ENCODE measurements around the gene CHCHD3. TPM values are rescaled to one million over a fixed set of nuclear protein-coding genes. Genes with fewer than 3 reads are reported as not detected.
A peak's percentile ranks its signal among the peaks of the same experiment; 100 is the strongest.

Gene CHCHD3
- total RNA-seq, 1 experiment from 2014 or later: 149 TPM

DNA sequence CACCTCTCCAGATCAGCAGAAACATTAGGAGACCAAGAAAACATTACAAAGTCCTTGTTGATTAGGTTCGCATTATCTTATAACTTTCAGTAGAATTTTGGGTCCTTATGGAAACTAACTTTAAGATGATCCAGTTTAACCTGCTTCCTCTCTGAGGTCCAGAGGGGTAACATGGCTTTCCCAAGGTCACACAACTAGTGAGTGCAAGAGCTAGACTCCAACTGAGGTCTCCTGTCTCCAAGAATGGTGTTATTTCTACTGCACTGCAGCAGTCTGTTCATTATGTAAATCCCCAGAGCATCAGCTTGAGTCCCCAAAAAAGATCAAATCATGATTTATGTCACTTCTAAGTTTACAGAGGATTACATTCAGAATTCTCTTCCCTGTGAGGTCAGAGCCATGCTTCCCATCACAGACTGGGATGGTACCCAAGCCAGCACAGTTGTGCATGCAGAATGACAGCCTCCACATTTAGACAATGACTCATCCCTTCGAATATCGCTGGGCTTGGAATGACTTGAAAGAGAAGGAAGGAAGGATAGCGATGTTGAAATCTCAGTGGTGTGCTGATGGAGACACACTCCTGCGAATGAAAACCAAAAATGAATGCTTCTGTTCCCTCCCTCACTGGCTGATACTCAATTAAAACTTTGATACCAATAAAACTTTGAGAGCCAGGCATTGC is 342.5 kb downstream of the CHCHD3 start:
- TF ChIP-seq EZH2phosphoT487 (IDR thresholded peaks at IDR 0.05; ENCODE audit: borderline replicate concordance, low read length) (no peak), EZH2 (IDR thresholded peaks at IDR 0.05; ENCODE audit: low read length, unreplicated experiment) (no peak), CTCF (conservative IDR thresholded peaks at IDR 0.05; ENCODE audit: low read depth, low read length) (no peak)
- Histone ChIP-seq H3K9ac (ENCODE audit: low read length) (no peak overlapping the region), H3F3A (ENCODE audit: low read length, unreplicated experiment) (no peaks in the 10 kb centered on the region), H3K36me3 (ENCODE audit: low read depth, low read length) (no peaks in the 10 kb centered on the region), H3K27ac (ENCODE audit: low read length) (no peak overlapping the region), H3K9me3 (ENCODE audit: low read length) (no peaks in the 10 kb centered on the region), H4K20me1 (ENCODE audit: low read length) (no peaks in the 10 kb centered on the region), H2AFZ (ENCODE audit: low read length) (no peak overlapping the region), H3K4me3 (ENCODE audit: low read length) (no peak overlapping the region), H3K4me1 (ENCODE audit: insufficient read depth, low read length) (peaks cover 18% of the 10 kb centered on the region), H3K79me2 (ENCODE audit: low read length) (no peaks in the 10 kb centered on the region), H3K9me2 (replicated peaks; ENCODE audit: low read length) (no peaks in the 10 kb centered on the region), H3K27me3 (ENCODE audit: low read length) (no peaks in the 10 kb centered on the region), H3K4me2 (ENCODE audit: low read length) (no peak overlapping the region)
- intact Hi-C loops (cut with micrococcal nuclease): no loop called here
- DNase-seq (peak; percentile 80), ATAC-seq (peak; percentile 69)
- no TSS peak for BruUV-seq (replicated peaks)
- CTCF ChIA-PET: no interaction called here
- POLR2A ChIA-PET (ENCODE audit: unreplicated experiment): no interaction called here

DNA sequence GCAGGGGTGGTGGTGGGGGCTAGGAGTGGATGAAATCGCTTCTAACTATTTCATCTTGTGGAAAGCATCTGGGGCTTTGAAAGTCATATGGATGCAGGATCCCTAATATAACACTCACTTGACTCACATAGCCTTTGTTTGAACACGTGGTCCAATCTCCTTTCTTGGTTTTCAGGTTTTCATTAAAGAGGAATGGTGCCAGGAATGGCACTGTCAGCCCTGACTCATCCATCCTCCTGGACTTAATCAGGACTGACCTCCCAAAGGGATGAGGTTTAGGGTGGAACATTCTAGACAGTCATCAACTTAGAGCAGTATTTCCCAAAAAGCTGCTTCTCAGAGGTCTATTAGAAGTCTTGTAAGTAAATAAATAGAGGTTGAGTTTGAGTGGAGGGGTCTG is 343.6 kb downstream of the CHCHD3 start:
- Histone ChIP-seq H3K9me2 (replicated peaks; ENCODE audit: low read length) (no peaks in the 10 kb centered on the region), H2AFZ (ENCODE audit: low read length) (no peak overlapping the region), H3K4me3 (ENCODE audit: low read length) (no peak overlapping the region), H3K4me1 (ENCODE audit: insufficient read depth, low read length) (peaks cover 18% of the 10 kb centered on the region), H4K20me1 (ENCODE audit: low read length) (no peaks in the 10 kb centered on the region), H3K4me2 (ENCODE audit: low read length) (no peak overlapping the region), H3K79me2 (ENCODE audit: low read length) (no peaks in the 10 kb centered on the region), H3K27me3 (ENCODE audit: low read length) (no peaks in the 10 kb centered on the region), H3K27ac (ENCODE audit: low read length) (no peak overlapping the region), H3F3A (ENCODE audit: low read length, unreplicated experiment) (no peaks in the 10 kb centered on the region), H3K9me3 (ENCODE audit: low read length) (no peaks in the 10 kb centered on the region), H3K9ac (ENCODE audit: low read length) (no peak overlapping the region), H3K36me3 (ENCODE audit: low read depth, low read length) (no peaks in the 10 kb centered on the region)
- POLR2A ChIA-PET (ENCODE audit: unreplicated experiment): no interaction called here
- DNase-seq: peak; percentile 93
- peak; percentile 94 for ATAC-seq
- intact Hi-C loops (cut with micrococcal nuclease): no loop called here
- BruUV-seq (replicated peaks): no TSS peak
- CTCF ChIA-PET: no interaction called here
- no peak for TF ChIP-seq CTCF (conservative IDR thresholded peaks at IDR 0.05; ENCODE audit: low read depth, low read length)
- no peak for TF ChIP-seq EZH2 (IDR thresholded peaks at IDR 0.05; ENCODE audit: low read length, unreplicated experiment)
- no peak for TF ChIP-seq EZH2phosphoT487 (IDR thresholded peaks at IDR 0.05; ENCODE audit: borderline replicate concordance, low read length)

DNA sequence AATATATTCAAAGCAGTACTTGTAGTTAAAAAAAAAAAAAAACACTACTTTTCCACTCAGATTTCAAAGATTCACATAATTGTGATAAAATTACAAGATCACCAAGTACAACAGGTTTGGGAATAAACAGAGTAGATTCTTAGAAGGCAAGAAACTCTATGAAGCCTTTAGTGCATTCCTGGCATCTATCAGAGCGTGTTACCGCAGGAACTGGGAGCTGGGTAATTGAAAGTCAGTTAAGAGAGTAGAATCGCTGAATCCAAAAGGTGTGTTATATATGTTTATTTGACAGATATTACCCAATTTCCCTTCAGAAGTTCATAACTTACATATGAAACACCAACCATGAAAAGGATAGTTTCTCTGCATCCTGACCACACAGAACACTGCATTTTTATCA is 346.4 kb downstream of the CHCHD3 start:
- no peak overlapping the region for H3K27ac ChIP-seq (ENCODE audit: low read length)
- intact Hi-C loops (cut with micrococcal nuclease): no loop called here

More for the DNA sequence above, 346.4 kb downstream of the CHCHD3 start:
- ChIA-PET CTCF (no interaction called here), POLR2A (ENCODE audit: unreplicated experiment) (no interaction called here)
- Histone ChIP-seq H4K20me1 (ENCODE audit: low read length) (no peaks in the 10 kb centered on the region), H3K9me3 (ENCODE audit: low read length) (no peaks in the 10 kb centered on the region), H3K36me3 (ENCODE audit: low read depth, low read length) (no peaks in the 10 kb centered on the region), H3K9me2 (replicated peaks; ENCODE audit: low read length) (no peaks in the 10 kb centered on the region), H2AFZ (ENCODE audit: low read length) (no peak overlapping the region), H3K27me3 (ENCODE audit: low read length) (no peaks in the 10 kb centered on the region; the same call in 1 of the 2 replicates), H3K9ac (ENCODE audit: low read length) (no peak overlapping the region), H3F3A (ENCODE audit: low read length, unreplicated experiment) (no peaks in the 10 kb centered on the region), H3K4me2 (ENCODE audit: low read length) (no peak overlapping the region), H3K4me3 (ENCODE audit: low read length) (no peak overlapping the region), H3K79me2 (ENCODE audit: low read length) (no peaks in the 10 kb centered on the region), H3K4me1 (ENCODE audit: insufficient read depth, low read length) (peaks cover 18% of the 10 kb centered on the region)
- no peak for TF ChIP-seq CTCF (conservative IDR thresholded peaks at IDR 0.05; ENCODE audit: low read depth, low read length)
- TF ChIP-seq EZH2phosphoT487 (IDR thresholded peaks at IDR 0.05; ENCODE audit: borderline replicate concordance, low read length): no peak
- TF ChIP-seq EZH2 (IDR thresholded peaks at IDR 0.05; ENCODE audit: low read length, unreplicated experiment): no peak
- no TSS peak for BruUV-seq (replicated peaks)
- no peak for DNase-seq
- no peak for ATAC-seq
